ENCODE results near the gene TNRC6B.

- TF ChIP-seq CTCF (optimal IDR thresholded peaks at IDR 0.05 in 1 of 3, IDR thresholded peaks at IDR 0.05 in 1 of 3, conservative IDR thresholded peaks at IDR 0.05 in 1 of 3; ENCODE audit: extremely low read depth in 1 of 3, insufficient read depth in 2 of 3, low read length in 3 of 3) (no peak), EZH2 (IDR thresholded peaks at IDR 0.05; ENCODE audit: low read length) (no peak)
Observed at GRCh38 chr22:40309631-40310030, 131.9 kb downstream of the TNRC6B start.

Measured in keratinocyte (primary cell).